NCI-H748 (cell line): ENCODE data around the gene DOCK3.

Source experiments
- DNase-seq: peaks from one replicate; lab custom pipeline; 2025; ENCODE audit not compliant: unreplicated experiment; lab: John Stamatoyannopoulos, UW

DOCK3 gene

GRCh38 chr3:50978586-50978985 lies 303.9 kb downstream of the DOCK3 start:
- peak; percentile 1 for DNase-seq

DNA sequence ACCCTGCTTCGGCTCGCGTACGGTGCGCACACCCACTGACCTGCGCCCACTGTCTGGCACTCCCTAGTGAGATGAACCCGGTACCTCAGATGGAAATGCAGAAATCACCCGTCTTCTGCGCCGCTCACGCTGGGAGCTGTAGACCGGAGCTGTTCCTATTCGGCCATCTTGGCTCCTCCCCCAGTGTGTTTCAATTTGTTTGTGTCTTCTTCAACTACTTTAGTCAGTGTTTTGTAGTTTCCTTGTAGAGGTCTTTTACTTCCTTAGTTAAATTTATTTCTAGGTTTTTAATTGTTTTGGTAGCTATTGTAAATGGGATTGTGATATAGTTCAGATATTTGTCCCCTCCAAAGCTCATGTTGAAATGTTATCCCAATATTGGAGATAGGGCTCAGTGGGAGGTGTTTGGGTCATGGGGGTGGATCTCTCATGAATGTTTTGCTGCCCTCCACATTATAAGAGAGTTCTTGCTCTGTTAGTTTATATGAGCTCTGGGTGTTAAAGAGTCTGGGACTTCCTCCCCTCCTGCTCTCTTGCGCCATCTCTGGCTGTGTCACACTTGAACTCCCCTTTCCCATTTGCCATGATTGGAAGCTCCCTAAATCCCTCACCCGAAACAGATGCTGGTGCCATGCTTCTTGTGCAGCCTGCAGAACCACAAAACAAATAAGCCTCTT lies 304.4 kb downstream of the DOCK3 start:
- peak; percentile 67 for DNase-seq

DNA sequence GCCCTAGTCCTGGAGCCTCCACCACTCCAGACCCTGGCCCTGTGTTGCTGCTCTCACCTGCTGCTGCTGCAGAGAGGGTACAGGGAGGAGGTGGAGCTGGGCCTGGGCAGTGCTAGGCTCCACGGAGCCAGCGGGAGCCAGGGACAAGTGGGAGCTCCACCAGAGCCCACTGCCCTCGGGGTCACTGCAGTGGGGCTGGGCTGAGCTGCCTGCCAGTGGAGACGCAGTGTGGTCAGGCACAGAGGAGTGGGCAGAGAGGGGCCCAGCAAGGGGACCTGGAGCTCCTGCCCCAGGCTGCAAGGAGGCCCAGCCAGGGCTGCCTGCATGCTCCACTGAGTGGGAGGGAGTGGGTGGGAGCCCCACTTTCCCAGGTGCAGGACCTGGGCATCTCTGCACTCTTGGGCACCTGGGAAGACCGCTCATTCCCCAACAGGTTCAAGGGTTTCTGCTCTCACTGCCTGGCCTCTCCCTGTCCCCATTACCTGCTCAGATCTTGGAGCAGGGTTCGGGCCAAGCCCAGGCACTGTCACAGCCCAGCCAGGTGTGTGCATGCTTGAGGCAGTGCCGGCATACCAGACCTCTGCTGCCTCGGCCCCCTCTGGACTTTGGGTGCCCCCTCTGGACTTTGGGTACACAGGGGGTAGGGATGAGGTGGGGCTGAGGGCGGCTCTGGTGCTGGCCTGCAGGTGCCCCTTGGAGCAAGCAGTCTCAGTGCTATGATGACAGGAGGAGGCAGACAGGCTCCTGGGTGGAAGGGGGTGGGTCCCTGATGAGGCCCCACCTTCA lies 308.0 kb downstream of the DOCK3 start:
- no peak for DNase-seq

DNA sequence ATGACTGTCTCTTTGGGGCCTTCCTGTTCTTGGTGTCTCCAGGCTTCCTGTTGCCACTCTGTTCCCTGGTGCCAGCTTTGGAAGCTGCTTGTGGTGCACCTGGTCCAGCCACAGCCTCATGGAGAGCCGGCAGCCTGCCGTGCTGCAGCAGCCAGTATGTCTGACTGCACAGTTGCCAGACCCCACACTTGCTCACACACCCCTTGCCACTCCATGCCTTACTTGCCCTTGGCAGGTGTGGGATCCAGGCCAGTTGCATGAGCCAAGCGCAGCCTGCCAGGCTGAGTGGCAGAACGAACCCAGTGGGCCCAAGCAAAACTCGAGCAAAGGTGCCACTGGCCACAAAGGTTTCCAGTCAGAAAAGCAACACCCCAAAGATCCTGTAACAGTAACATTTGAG lies 309.2 kb downstream of the DOCK3 start:
- DNase-seq: no peak

- DNase-seq: no peak
Measured at GRCh38 chr3:50985893-50986292, 311.2 kb downstream of the DOCK3 start.

DNA sequence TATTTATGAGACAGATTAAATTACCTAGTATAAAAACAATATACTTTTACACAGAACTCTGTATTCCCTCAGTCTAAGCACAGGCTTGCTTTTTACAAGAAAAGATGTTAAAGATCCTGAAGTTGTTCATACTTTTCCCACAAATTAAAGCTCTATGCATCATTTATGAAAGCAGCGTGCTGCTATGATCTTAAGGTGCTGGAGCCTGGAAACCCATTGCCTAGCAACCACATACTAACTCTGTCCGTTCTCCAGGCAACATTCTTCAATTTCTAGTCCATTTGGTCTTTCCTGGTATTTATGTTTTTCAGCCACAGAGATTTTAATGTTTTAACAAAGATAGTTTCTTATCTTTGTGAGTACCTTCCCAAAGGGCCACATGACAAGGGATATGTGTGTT lies 312.0 kb downstream of the DOCK3 start:
- DNase-seq: no peak

DNA sequence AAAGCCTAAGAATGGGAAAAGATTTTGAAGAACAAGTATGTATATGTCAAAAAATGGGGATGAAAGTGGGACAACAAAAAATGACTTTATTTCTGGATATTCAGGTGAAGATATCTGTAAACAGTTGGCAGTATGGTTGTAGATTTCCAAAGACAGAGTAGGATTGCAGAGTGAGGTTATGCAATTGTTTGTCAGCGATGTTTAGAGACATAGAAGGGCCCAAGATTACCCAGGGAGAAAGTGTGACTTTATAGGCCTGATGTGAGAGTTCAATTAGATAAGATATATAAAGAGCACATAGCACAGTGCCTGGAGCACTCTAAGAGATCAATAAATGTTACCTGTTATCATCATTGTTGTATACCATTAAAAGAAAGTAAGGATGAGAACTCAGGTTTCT lies 319.8 kb downstream of the DOCK3 start:
- no peak for DNase-seq

DNA sequence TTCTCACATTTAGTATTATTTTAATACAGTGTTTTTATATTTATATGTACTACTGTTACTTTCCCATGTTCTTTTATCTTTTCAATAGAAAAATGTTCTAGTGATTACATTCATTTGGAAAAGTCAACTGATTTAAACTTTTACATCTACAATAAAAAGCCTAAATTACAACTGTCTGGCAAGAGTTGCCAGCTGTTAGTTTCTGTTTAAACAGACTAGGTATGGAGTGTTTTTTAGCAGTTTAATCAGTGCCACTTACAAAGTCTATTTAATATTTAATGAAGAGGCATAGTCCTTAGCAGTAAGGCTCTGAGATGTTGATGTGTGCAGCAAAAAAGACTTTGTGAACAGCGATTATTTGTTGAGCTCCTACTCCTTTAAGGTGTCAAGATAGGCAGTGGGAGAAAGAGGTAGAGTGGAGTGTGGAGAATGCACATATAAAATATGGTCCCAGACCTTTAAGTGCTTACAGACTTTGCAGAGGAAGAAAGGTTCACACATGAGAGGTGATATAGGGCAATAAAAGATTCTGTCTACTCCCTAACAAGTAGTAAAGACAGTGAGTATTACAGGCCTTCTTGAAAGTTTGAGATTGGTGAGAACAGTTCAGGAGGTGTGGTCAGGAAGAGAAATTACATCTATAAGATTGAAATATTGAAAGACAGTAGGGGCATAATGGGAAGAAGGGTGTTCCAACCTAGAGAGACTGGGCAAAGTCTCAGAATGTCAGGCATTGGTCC lies 320.5 kb downstream of the DOCK3 start:
- DNase-seq: no peak

GRCh38 chr3:51002495-51002894 lies 327.8 kb downstream of the DOCK3 start:
- no peak for DNase-seq

DNA sequence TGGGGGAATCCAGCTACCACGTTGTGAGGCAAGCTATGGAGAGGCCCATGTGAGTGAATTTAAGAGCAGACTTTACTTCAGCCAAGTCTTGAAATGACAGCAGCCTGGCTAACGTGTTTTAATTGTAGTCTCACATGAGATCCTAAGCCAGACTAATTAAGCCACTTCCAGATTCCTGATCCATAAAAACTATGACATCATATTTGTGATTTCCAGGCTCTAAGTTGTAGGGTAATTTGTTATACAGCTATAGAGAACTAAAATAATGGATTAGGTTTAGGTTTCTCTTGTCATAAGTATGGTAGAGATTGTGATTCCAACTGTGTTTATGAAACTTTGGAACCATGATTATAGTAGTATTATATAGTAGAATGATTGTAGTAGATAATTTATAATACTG lies 329.5 kb downstream of the DOCK3 start:
- no peak for DNase-seq

DNA sequence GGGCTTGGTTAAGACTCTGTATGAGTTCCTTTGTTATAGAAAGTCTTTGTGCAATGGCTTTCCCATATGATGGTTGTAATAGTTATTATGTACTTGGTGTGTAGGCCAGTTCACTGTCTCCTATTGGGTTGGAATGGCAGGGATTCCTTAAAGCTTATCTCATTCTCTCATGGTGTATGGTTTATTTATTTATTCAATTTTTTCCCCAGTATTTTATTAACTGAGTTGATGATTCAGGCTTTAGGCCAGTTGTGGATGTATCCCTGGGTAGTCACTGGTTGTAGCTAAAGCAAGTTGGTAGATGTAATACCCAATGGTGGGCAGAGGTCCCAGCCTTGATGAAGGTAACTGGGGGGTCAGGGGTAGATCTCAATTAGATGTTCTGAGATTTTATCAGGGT lies 349.4 kb downstream of the DOCK3 start:
- DNase-seq: no peak

DNA sequence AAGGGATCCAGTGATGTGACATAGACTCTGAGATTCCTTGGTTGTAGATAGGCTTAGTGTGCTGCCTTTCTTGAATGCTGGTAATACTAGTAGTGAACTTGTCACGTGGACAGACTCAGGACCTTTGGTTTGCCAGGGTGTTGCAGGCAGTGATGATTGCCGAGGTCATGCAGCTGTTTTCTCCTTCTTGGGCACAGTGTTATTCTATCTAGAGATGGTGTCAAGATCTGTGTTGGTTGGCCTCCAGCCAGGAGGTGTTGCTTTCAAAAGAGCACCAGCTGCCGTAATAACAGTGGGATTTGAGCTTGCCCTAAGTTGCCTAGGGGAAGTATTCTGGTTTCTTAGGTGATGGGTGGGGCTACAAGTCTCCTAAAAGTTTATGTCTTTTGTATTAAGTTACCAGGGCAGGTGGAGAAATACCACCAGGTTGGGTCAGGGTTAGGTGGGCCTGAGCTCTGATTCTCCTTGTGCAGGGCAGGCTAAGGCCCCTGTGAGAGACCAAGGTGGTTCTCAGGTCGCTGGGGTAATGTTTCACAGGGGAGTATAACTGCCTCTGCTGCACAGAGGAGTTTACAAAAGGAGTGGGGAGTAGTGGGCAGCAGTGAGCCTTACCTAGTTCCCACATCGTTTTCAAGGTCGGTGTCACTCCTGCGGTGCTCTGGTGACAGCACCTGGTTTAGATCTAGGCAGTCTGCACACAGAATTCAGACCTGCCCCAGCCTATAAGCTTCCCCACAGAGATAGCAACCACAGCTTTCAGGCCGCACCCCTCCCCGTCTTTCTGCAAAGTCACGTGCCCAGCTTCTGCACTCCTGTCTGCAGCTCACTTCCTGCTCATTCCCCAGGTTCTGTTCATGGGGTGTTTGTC lies 350.3 kb downstream of the DOCK3 start:
- DNase-seq: no peak

DNA sequence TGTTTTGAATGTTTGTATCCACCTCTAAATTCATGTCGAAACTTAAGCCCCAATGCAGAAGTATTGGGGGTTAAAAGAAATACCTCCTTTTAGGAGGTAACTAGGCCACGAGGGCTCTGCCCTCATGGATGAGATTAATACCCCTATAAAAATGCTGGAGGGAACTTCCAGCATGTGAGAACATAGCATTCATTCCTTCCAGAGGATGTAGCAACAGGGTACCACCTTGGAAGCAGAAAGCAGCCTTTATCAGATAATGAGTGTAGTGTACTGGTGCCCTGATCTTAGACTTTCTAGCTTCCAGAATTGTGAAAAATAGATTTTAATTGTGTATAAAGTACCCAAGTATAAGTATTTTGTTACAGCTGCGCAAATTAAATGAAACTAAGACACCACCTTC lies 356.9 kb downstream of the DOCK3 start:
- no peak for DNase-seq

GRCh38 chr3:51035630-51036029 lies 360.9 kb downstream of the DOCK3 start:
- no peak for DNase-seq

DNA sequence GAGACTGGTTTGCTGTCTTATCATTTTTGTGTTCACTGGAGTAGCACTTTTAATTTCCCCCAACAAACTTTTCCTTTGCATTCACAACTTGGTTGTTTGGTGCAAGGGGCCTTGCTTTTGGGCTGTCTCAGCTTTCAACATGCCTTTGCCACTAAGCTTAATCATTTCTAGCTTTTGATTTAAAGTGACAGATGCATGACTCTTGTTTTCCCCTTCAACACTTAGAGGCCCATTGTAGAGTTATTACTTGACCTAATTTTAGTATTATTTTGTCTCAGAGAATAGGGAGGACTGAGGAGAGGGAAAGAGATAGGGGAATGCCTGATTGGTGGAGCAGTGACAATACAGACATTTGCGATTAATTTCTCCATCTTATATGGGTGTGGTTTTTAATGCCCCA lies 370.3 kb downstream of the DOCK3 start:
- DNase-seq: no peak

DNA sequence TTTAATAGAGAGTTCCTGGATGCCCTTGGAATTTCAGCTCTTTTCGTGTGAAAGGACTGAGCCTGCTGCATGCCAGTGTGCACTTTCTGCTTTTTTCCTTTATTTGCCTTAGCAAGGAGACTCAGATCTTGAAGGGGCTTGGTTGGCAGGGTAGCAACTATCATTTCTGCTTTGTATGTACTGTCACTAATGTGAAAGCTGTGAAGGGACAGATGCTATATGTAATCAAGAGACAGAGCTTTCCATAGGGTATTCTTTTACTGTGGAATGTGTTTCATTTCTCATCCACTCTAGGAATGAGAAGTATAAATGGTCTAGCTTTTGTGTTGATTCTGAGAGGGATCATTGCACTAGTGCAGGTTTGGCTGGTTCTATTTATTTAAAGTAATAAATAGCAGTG lies 377.8 kb downstream of the DOCK3 start:
- no peak for DNase-seq

- DNase-seq: no peak
Measured at GRCh38 chr3:51057121-51057520, 382.4 kb downstream of the DOCK3 start.

- no peak for DNase-seq
Measured at GRCh38 chr3:51063053-51063452, 388.3 kb downstream of the DOCK3 start.

- DNase-seq: no peak
Measured at GRCh38 chr3:51075221-51075775, 400.6 kb downstream of the DOCK3 start.

DNA sequence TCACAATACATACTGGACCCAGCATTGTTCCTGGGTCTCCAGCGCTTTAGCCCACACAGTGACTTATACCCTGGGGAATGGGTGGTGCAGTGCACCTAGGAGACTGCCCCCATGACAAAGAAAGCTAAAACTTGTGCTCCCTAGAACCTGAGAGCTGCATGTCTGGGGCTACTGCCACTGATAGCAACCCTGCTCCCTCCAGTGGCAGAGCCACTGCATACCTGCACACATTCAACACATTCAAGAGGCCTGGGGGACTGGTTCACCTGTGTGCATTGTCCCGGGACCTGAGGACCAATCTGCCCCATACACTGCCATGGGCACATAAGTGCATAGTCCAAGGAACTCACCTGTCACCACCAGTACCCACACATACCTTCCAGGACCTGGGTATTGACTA lies 407.6 kb downstream of the DOCK3 start:
- DNase-seq: no peak

DNA sequence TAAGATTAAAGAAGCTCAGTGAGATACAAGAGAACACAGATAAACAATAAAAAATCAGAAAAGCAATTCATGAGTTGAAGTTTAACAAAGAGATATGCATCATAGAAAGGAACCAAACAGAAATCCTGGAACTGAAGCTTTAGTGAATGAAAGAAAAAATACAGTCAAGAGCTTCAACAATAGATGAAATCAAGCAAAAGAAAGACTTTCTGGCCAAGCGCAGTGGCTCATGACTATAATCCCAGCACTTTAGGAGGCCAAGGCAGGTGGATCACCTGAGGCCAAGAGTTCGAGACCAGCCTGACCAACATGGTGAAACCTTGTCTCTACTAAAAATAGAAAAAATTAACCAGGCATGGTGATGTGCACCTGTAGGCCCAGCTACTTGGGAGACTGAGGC lies 408.8 kb downstream of the DOCK3 start:
- no peak for DNase-seq
